ENCODE measurements around the gene LY9. TPM values are rescaled to one million over a fixed set of nuclear protein-coding genes. Genes with fewer than 3 reads are reported as not detected.

LY9 gene
- total and polyA plus RNA-seq, 8 donors: 0.29 to 2.5 (median 0.50) TPM

DNA sequence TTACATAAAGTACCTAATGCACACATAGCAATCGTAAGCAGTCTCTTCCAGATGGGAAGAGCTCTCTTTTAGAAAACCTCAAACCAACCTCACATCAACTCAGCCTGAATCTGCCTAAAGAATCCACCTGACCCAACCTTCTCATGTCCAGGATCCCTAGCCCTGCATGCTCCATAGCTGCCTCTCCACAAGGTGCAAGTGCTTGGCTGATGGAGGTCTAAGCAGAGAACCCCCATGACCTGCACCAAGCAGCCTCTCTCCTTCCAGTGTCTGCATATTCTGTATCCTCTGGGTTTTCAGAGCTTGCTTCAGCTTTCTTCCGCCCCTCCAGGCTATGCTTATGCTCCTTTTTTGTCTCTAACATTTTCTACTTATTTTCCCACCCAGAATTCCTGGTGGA, 2.5 kb downstream of the LY9 start:
- no peak overlapping the region for H3K4me3 ChIP-seq
- TF ChIP-seq, protein P1, sequence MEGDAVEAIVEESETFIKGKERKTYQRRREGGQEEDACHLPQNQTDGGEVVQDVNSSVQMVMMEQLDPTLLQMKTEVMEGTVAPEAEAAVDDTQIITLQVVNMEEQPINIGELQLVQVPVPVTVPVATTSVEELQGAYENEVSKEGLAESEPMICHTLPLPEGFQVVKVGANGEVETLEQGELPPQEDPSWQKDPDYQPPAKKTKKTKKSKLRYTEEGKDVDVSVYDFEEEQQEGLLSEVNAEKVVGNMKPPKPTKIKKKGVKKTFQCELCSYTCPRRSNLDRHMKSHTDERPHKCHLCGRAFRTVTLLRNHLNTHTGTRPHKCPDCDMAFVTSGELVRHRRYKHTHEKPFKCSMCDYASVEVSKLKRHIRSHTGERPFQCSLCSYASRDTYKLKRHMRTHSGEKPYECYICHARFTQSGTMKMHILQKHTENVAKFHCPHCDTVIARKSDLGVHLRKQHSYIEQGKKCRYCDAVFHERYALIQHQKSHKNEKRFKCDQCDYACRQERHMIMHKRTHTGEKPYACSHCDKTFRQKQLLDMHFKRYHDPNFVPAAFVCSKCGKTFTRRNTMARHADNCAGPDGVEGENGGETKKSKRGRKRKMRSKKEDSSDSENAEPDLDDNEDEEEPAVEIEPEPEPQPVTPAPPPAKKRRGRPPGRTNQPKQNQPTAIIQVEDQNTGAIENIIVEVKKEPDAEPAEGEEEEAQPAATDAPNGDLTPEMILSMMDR (IDR thresholded peaks at IDR 0.05): no peak
- intact Hi-C loops (cut with DNase I): no loop called here
- ATAC-seq (no peak), DNase-seq (no peak)
- H3K4me1 ChIP-seq: no peaks in the 10 kb centered on the region
- H3K9me3 ChIP-seq: no peaks in the 10 kb centered on the region
- no peak overlapping the region for H3K27ac ChIP-seq
- no peaks in the 10 kb centered on the region for H3K27me3 ChIP-seq
- H3K36me3 ChIP-seq: no peaks in the 10 kb centered on the region

DNA sequence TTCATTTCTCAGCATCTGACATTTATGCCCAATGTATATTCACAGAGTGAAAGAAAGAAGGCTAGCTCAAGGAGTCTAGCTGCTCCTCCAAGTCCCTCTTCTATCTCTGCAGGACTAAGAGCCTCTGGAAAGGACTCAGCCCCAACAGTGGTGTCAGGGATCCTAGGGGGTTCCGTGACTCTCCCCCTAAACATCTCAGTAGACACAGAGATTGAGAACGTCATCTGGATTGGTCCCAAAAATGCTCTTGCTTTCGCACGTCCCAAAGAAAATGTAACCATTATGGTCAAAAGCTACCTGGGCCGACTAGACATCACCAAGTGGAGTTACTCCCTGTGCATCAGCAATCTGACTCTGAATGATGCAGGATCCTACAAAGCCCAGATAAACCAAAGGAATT, 3.7 kb downstream of the LY9 start:
- intact Hi-C loops (cut with DNase I): no loop called here
- H3K27me3 ChIP-seq: no peaks in the 10 kb centered on the region
- no peak for DNase-seq
- H3K27ac ChIP-seq: no peak overlapping the region
- no peak for ATAC-seq
- H3K4me1 ChIP-seq: no peaks in the 10 kb centered on the region
- H3K36me3 ChIP-seq: no peaks in the 10 kb centered on the region
- TF ChIP-seq, protein P1 (IDR thresholded peaks at IDR 0.05): no peak
- H3K4me3 ChIP-seq: no peak overlapping the region
- H3K9me3 ChIP-seq: no peaks in the 10 kb centered on the region

DNA sequence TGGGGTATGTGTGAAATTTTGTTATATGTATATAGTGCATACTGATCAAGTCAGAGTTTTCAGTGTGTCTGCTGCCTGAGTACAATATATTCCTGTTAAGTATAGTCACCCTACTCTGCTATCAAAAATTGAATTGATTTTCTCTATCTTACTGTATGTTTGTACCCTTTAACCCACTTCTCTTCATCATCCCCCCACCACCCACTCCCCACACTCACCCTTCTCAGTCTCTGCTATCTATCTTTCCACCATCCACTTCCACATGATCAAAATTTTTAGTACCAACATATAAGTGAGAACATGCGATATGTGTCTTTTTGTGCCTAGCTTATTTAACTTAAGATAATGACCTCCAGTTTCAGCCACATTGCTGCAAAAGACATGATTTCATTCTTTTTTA, 4.2 kb downstream of the LY9 start:
- no peaks in the 10 kb centered on the region for H3K9me3 ChIP-seq
- TF ChIP-seq, protein P1 (IDR thresholded peaks at IDR 0.05): no peak
- H3K4me3 ChIP-seq: no peak overlapping the region
- no peaks in the 10 kb centered on the region for H3K27me3 ChIP-seq
- no peaks in the 10 kb centered on the region for H3K36me3 ChIP-seq
- no peak overlapping the region for H3K27ac ChIP-seq
- ATAC-seq: no peak
- DNase-seq: no peak
- intact Hi-C loops (cut with DNase I): no loop called here
- no peaks in the 10 kb centered on the region for H3K4me1 ChIP-seq

DNA sequence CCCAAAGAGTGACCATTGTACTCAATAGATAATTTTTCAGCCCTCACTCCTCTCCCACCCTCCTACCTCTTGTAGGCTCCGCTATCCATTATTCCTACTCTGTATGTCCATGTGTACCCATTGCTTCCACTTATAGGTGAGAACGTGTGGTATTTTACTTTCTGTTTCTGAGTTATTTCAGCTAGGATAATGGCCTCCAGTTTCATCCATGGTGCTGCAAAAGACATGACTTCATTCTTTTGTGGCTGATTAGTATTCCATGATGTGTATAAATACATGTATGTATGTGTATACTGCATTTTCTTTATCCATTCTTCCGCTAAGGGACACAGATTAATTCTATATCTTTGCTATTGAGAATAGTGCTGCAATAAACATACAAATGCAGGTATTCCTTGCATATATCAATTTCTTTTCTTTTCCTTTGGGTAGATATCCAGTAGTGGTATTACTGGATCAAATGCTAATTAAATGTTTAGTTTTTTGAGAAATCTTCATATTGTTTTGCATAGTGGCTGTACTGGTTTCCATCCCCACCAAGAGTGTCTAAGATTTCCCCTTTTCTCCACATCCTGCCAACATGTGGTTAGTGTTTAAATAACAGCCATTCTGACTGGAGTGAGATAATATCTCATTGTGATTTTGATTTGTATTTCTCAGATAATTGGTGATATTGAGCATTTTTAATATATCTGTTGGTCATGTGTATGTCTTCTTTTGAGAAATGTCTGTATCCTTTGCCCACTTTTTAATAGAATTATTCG, 4.9 kb downstream of the LY9 start:
- ATAC-seq (no peak), DNase-seq (no peak)
- H3K36me3 ChIP-seq: no peaks in the 10 kb centered on the region
- no peaks in the 10 kb centered on the region for H3K27me3 ChIP-seq
- TF ChIP-seq, protein P1 (IDR thresholded peaks at IDR 0.05): no peak
- no peaks in the 10 kb centered on the region for H3K4me1 ChIP-seq
- H3K4me3 ChIP-seq: no peak overlapping the region
- no peaks in the 10 kb centered on the region for H3K9me3 ChIP-seq
- no peak overlapping the region for H3K27ac ChIP-seq
- intact Hi-C loops (cut with DNase I): no loop called here

DNA sequence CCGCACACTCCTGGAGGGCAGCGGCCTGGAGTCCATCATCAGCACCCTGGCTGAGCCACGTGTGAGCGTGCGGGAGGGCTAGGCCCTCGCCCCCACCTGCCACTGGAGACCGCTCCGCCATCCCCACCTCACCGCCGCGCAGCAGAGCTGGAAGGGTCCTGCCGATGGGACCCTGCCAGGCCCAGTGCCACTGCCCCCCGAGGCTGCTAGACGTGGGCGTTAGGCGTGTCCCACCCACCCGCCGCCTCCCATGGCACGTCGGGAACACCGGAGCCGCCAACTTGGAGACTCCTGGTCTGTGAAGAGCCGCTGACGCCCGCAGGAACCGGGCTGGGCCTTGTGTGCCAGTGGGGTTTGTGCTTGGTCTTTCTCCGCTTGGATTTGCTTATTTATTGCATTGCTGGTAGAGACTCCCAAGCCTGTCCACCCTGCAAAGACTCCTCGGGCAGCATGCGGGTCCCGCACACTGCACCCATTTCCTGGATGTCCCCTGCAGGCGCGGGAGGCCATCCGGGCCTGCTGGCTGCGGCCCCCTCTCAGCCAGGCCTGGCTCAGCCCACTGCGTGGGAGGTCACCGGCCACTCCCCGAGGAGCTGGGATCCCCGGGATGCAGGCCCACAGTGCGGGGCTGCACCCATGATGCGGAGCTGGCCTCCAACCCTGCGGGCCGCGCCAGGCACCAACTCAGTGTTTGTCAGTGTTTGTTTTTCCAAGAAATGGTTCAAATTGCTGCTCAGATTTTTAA, 6.0 kb downstream of the LY9 start:
- Histone ChIP-seq H3K27me3 (no peaks in the 10 kb centered on the region), H3K36me3 (no peaks in the 10 kb centered on the region), H3K9me3 (peaks cover 0 to 8% of the 10 kb centered on the region in 2 donors), H3K4me1 (no peaks in the 10 kb centered on the region), H3K4me3 (no peak overlapping the region), H3K27ac (no peak overlapping the region)
- TF ChIP-seq, protein P1 (IDR thresholded peaks at IDR 0.05): no peak
- intact Hi-C loops (cut with DNase I): no loop called here
- ATAC-seq (no peak), DNase-seq (no peak)

All from left lung (tissue), 10 donors.